Karpas-422 (cell line): ENCODE measurements around the gene IL10RA. TPM values are rescaled to one million over a fixed set of nuclear protein-coding genes. Genes with fewer than 3 reads are reported as not detected.

ENCODE experiments used
- DNase-seq: peaks from one replicate; pipeline ENCODE4 v3.0.0-alpha.2; 2015
- H2AFZ ChIP-seq: fragments of 200-600 bp; sonication (generic); 2 replicates; pipeline ENCODE4 v1.6.1; 2014; ENCODE audit warnings: antibody characterized with exemption, low read length, mixed read lengths
- H3K27ac ChIP-seq: fragments of 200-600 bp; sonication (generic); 2 replicates; pipeline ENCODE4 v1.5.1; 2014; ENCODE audit warnings: mild to moderate bottlenecking, low read length, moderate library complexity
- H3K27me3 ChIP-seq: fragments of 200-600 bp; sonication (generic); 2 replicates; pipeline ENCODE4 v1.6.1; 2014; ENCODE audit warnings: low read length, mixed read lengths
- H3K36me3 ChIP-seq: fragments of 200-600 bp; sonication (generic); 2 replicates; pipeline ENCODE4 v1.6.1; 2014; ENCODE audit warnings: low read length, mixed read lengths; ENCODE audit not compliant: insufficient read depth
- H3K4me1 ChIP-seq: fragments of 200-600 bp; sonication (generic); 2 replicates; pipeline ENCODE4 v1.6.1; 2014; ENCODE audit warnings: mild to moderate bottlenecking, low read length, mixed read lengths
- H3K4me2 ChIP-seq: fragments of 200-600 bp; sonication (generic); 2 replicates; pipeline ENCODE4 v1.6.1; 2014; ENCODE audit warnings: low read length, low read depth, mild to moderate bottlenecking; ENCODE audit not compliant: poor library complexity, severe bottlenecking
- H3K4me3 ChIP-seq: fragments of 200-600 bp; sonication (generic); 2 replicates; pipeline ENCODE4 v1.5.1; 2014; ENCODE audit warnings: mild to moderate bottlenecking, antibody characterized with exemption, low read length, mixed read lengths
- H3K79me2 ChIP-seq: fragments of 200-600 bp; sonication (generic); 2 replicates; pipeline ENCODE4 v1.6.1; 2014; ENCODE audit warnings: mild to moderate bottlenecking, low read length, mixed read lengths
- H3K9ac ChIP-seq: fragments of 200-600 bp; sonication (generic); 2 replicates; pipeline ENCODE4 v1.6.0; 2014; ENCODE audit warnings: low read length
- H3K9me2 ChIP-seq: fragments of 200-600 bp; sonication (generic), shearing (Covaris generic); replicated peaks from 2 replicates; pipeline ENCODE4 v1.6.0; 2014; ENCODE audit warnings: mild to moderate bottlenecking, low read length, moderate library complexity; ENCODE audit not compliant: insufficient read depth
- H3K9me3 ChIP-seq: fragments of 300-700, 200-600 bp; sonication (generic); 2 replicates; pipeline ENCODE4 v1.6.1; 2014; ENCODE audit warnings: low read length, mixed read lengths
- H4K20me1 ChIP-seq: fragments of 200-600 bp; sonication (generic); 2 replicates; pipeline ENCODE4 v1.6.1; 2014; ENCODE audit warnings: mild to moderate bottlenecking, antibody characterized with exemption, low read length, low read depth; ENCODE audit not compliant: insufficient read depth
- total RNA-seq: library from RNA; depleted of rRNA; stranded (reverse); fragments of >200 nt; shearing (Covaris generic); gene quantifications from 2 replicates; pipeline ENCODE4 v1.2.3, GENCODE V29; 2014; ENCODE audit warnings: low replicate concordance

The IL10RA gene
- total RNA-seq, 1 experiment from 2014 or later: 25.5 TPM

- Histone ChIP-seq H2AFZ (no peak overlapping the region), H3K27ac (peak overlapping the region; percentile 100), H3K36me3 (no peaks in the 10 kb centered on the region), H3K4me3 (peak overlapping the region; percentile 67), H3K4me2 (peak overlapping the region; percentile 92), H4K20me1 (no peaks in the 10 kb centered on the region), H3K9ac (peak overlapping the region; percentile 90), H3K4me1 (peaks cover 74% of the 10 kb centered on the region), H3K9me3 (no peaks in the 10 kb centered on the region), H3K9me2 (no peaks in the 10 kb centered on the region), H3K27me3 (no peaks in the 10 kb centered on the region), H3K79me2 (no peaks in the 10 kb centered on the region)
- DNase-seq: peak; percentile 90
Observed at GRCh38 chr11:118010738-118011461, 24.7 kb downstream of the IL10RA start.

- no peaks in the 10 kb centered on the region for H3K36me3 ChIP-seq
- peaks cover 65% of the 10 kb centered on the region for H3K4me1 ChIP-seq
- H3K9me3 ChIP-seq: no peaks in the 10 kb centered on the region
- H3K27me3 ChIP-seq: no peaks in the 10 kb centered on the region
- no peak overlapping the region for H2AFZ ChIP-seq
- no peak overlapping the region for H3K4me3 ChIP-seq
- no peaks in the 10 kb centered on the region for H3K79me2 ChIP-seq
- H4K20me1 ChIP-seq: no peaks in the 10 kb centered on the region
- DNase-seq: peak; percentile 65
- no peaks in the 10 kb centered on the region for H3K9me2 ChIP-seq
- H3K9ac ChIP-seq: peak overlapping the region; percentile 90
- H3K4me2 ChIP-seq: peak overlapping the region; percentile 92
- H3K27ac ChIP-seq: peak overlapping the region; percentile 100
Observed at GRCh38 chr11:118012083-118012669, 26.0 kb downstream of the IL10RA start.

DNA sequence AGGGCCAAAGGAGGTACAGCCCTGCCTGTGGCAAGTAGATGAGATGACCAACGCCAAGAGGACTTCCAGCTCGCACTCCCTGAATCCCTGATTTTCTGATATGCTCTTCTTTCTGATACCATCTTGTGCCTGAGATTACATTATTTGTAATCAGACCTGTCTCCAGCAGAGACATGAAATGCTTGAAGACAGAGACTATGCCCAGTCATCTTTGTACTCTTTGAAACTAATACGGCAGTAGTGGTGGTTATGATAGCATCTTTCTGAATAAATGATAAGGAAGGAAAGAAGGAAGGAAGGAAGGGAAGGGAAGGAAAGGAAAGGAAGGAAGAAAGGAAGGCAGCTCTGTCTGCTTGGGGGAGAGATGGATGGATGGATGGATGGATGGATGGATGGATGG lies 27.8 kb downstream of the IL10RA start:
- Histone ChIP-seq H3K27ac (no peak overlapping the region), H4K20me1 (no peaks in the 10 kb centered on the region), H3K4me1 (peaks cover 46% of the 10 kb centered on the region), H3K9me2 (no peaks in the 10 kb centered on the region), H3K4me2 (no peak overlapping the region), H3K36me3 (no peaks in the 10 kb centered on the region), H3K27me3 (no peaks in the 10 kb centered on the region), H2AFZ (no peak overlapping the region), H3K4me3 (no peak overlapping the region), H3K9ac (no peak overlapping the region), H3K9me3 (no peaks in the 10 kb centered on the region), H3K79me2 (no peaks in the 10 kb centered on the region)
- no peak for DNase-seq

- Histone ChIP-seq H3K9me2 (no peaks in the 10 kb centered on the region), H3K4me2 (no peak overlapping the region), H3K27me3 (no peaks in the 10 kb centered on the region), H3K79me2 (no peaks in the 10 kb centered on the region), H3K4me3 (no peak overlapping the region), H2AFZ (no peak overlapping the region), H3K9ac (no peak overlapping the region), H3K4me1 (peaks cover 33% of the 10 kb centered on the region), H4K20me1 (no peaks in the 10 kb centered on the region), H3K27ac (no peak overlapping the region), H3K36me3 (no peaks in the 10 kb centered on the region), H3K9me3 (no peaks in the 10 kb centered on the region)
- no peak for DNase-seq
Observed at GRCh38 chr11:118015385-118015841, 29.2 kb downstream of the IL10RA start.

DNA sequence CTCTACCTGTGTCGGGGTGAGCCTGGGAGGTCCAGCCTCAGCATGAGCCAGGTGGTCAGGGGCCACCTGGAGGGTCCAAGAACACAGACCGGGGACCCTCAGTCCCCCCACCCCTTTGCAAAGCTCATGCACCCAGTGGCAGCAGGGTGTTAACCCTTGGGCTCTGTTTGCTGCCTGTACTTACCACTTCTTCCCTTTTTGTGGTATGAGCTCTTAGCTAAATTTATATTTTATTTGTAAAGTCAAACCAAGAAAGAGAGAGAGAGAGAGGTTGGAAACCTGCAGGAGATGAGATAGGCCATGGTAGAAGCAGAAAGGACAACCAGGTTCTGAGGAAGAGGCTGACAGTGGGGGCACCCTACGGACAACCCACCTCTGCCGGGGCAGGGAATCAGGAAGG lies 29.9 kb downstream of the IL10RA start:
- H4K20me1 ChIP-seq: no peaks in the 10 kb centered on the region
- no peaks in the 10 kb centered on the region for H3K79me2 ChIP-seq
- H3K36me3 ChIP-seq: no peaks in the 10 kb centered on the region
- H3K27ac ChIP-seq: no peak overlapping the region
- H3K4me2 ChIP-seq: no peak overlapping the region
- H3K4me3 ChIP-seq: no peak overlapping the region
- H2AFZ ChIP-seq: no peak overlapping the region
- peaks cover 3% of the 10 kb centered on the region; the same call in 1 of the 2 replicates for H3K9me3 ChIP-seq
- no peak overlapping the region for H3K9ac ChIP-seq
- DNase-seq: no peak
- peaks cover 27% of the 10 kb centered on the region for H3K4me1 ChIP-seq
- H3K9me2 ChIP-seq: no peaks in the 10 kb centered on the region
- no peaks in the 10 kb centered on the region for H3K27me3 ChIP-seq

DNA sequence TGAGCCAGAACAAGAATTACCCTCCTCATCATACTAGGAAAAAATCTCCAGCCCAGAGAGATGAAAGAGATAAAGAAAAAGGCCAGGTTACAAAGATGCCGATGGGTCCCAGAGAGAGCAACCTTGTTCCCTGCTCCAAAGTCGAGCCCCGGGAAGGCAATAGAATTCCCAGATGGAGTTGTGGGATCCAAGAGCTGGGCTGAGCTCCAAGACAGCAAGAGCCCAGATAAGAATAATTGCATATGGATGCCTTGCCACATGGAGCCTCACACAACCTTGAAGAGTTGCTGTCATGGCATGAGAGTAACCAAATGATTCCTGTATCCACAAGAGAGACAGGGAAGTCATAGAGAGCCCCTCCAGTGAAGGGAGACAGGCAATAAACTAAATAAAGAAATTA lies 30.9 kb downstream of the IL10RA start:
- no peaks in the 10 kb centered on the region for H3K9me2 ChIP-seq
- no peak for DNase-seq
- no peak overlapping the region for H2AFZ ChIP-seq
- no peaks in the 10 kb centered on the region for H4K20me1 ChIP-seq
- H3K79me2 ChIP-seq: no peaks in the 10 kb centered on the region
- H3K27ac ChIP-seq: no peak overlapping the region
- no peak overlapping the region for H3K9ac ChIP-seq
- H3K4me2 ChIP-seq: no peak overlapping the region
- no peaks in the 10 kb centered on the region for H3K36me3 ChIP-seq
- H3K9me3 ChIP-seq: peaks cover 3% of the 10 kb centered on the region; the same call in 1 of the 2 replicates
- H3K4me3 ChIP-seq: no peak overlapping the region
- no peaks in the 10 kb centered on the region for H3K27me3 ChIP-seq
- peaks cover 17% of the 10 kb centered on the region for H3K4me1 ChIP-seq

GRCh38 chr11:118017631-118018315 lies 31.6 kb downstream of the IL10RA start:
- H2AFZ ChIP-seq: no peak overlapping the region
- no peaks in the 10 kb centered on the region for H3K79me2 ChIP-seq
- no peaks in the 10 kb centered on the region for H3K9me2 ChIP-seq
- peaks cover 10% of the 10 kb centered on the region for H3K4me1 ChIP-seq
- H4K20me1 ChIP-seq: no peaks in the 10 kb centered on the region
- H3K9ac ChIP-seq: no peak overlapping the region
- H3K27ac ChIP-seq: no peak overlapping the region
- no peaks in the 10 kb centered on the region for H3K36me3 ChIP-seq
- H3K4me3 ChIP-seq: no peak overlapping the region
- DNase-seq: no peak
- peaks cover 3% of the 10 kb centered on the region; the same call in 1 of the 2 replicates for H3K9me3 ChIP-seq
- no peaks in the 10 kb centered on the region for H3K27me3 ChIP-seq
- H3K4me2 ChIP-seq: no peak overlapping the region

DNA sequence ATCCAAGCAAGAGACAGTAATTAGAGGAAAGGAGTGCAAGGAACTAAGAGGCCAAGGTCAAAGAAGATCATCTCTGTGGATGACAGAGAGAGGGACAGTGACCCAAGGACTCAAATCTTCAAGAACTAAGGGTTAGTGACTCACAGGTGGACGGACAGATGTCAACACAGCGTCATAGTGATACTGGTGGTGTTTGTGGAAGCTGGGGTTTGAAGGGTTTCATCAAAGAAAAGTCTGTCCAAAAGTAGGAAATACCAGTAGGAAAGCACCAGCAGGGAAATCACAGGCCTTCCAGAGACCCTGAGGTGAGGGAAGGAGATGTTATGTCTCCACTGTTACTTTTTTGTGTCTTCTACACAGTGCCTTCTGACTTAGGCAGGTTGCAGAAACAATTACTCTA lies 32.2 kb downstream of the IL10RA start:
- no peaks in the 10 kb centered on the region for H3K27me3 ChIP-seq
- no peak overlapping the region for H2AFZ ChIP-seq
- peaks cover 3% of the 10 kb centered on the region; the same call in 1 of the 2 replicates for H3K9me3 ChIP-seq
- no peak overlapping the region for H3K4me2 ChIP-seq
- no peaks in the 10 kb centered on the region for H3K9me2 ChIP-seq
- no peaks in the 10 kb centered on the region for H4K20me1 ChIP-seq
- H3K4me3 ChIP-seq: no peak overlapping the region
- H3K36me3 ChIP-seq: no peaks in the 10 kb centered on the region
- H3K9ac ChIP-seq: no peak overlapping the region
- H3K4me1 ChIP-seq: peaks cover 10% of the 10 kb centered on the region
- H3K27ac ChIP-seq: no peak overlapping the region
- DNase-seq: no peak
- no peaks in the 10 kb centered on the region for H3K79me2 ChIP-seq
